PFSK-1 (cell line): ENCODE measurements around the gene RERE.

ENCODE experiments used
- FOXP2 ChIP-seq: optimal IDR thresholded peaks from 2 replicates; pipeline ENCODE3; 2011; ENCODE audit warnings: borderline replicate concordance, control low read depth, inconsistent platforms; ENCODE audit not compliant: insufficient read depth; ENCODE audit errors: extremely low read length, extremely low read depth
- POLR2AphosphoS5 ChIP-seq: IDR thresholded peaks from 2 replicates; pipeline ENCODE4 v1.6.1; 2012; ENCODE audit warnings: low read depth, mild to moderate bottlenecking, control low read depth, low read length, moderate library complexity
- REST ChIP-seq, 2 experiments: IDR thresholded peaks; 2 replicates each; pipeline versions ENCODE4 v1.6.1 to v1.8.0; 2011 to 2012; ENCODE audit warnings: low read depth in 2 of 2, low read length in 2 of 2, control low read depth in 1 of 2, inconsistent platforms in 1 of 2, mild to moderate bottlenecking in 1 of 2, moderate library complexity in 1 of 2; ENCODE audit not compliant: insufficient read depth in 1 of 2
- SIN3A ChIP-seq: IDR thresholded peaks from 2 replicates; pipeline ENCODE4 v1.6.1; 2012; ENCODE audit warnings: mild to moderate bottlenecking, low read length, moderate library complexity, borderline replicate concordance; ENCODE audit not compliant: insufficient read depth
- TAF1 ChIP-seq: IDR thresholded peaks from 2 replicates; pipeline ENCODE4 v1.6.1; 2012; ENCODE audit warnings: low read length, control low read depth, borderline replicate concordance; ENCODE audit not compliant: insufficient read depth

The RERE gene

GRCh38 chr1:8397511-8397910 is 419.9 kb downstream of the RERE start:
- TF ChIP-seq TAF1 (no peak), FOXP2 (no peak), POLR2AphosphoS5 (no peak), SIN3A (no peak), REST (IDR thresholded peaks at IDR 0.05; ENCODE audit: insufficient read depth in 1 of 2, low read depth in 2 of 2, low read length in 2 of 2) (no peak)

- TF ChIP-seq POLR2AphosphoS5 = no peak
- no peak for TF ChIP-seq REST (IDR thresholded peaks at IDR 0.05; ENCODE audit: insufficient read depth in 1 of 2, low read depth in 2 of 2, low read length in 2 of 2)
- TF ChIP-seq FOXP2 = no peak
- no peak for TF ChIP-seq SIN3A
- TF ChIP-seq TAF1 = no peak
Observed at GRCh38 chr1:8396786-8397406, 420.5 kb downstream of the RERE start.

GRCh38 chr1:8396083-8396785 is 421.2 kb downstream of the RERE start:
- no peak for TF ChIP-seq REST (IDR thresholded peaks at IDR 0.05; ENCODE audit: insufficient read depth in 1 of 2, low read depth in 2 of 2, low read length in 2 of 2)
- TF ChIP-seq TAF1 = no peak

GRCh38 chr1:8395433-8395866 is 422.0 kb downstream of the RERE start:
- TF ChIP-seq POLR2AphosphoS5 = no peak
- TF ChIP-seq FOXP2 = no peak
- TF ChIP-seq SIN3A = no peak
- no peak for TF ChIP-seq REST (IDR thresholded peaks at IDR 0.05; ENCODE audit: insufficient read depth in 1 of 2, low read depth in 2 of 2, low read length in 2 of 2)
- TF ChIP-seq TAF1 = no peak
